CD4-positive, alpha-beta T cell treated with Interleukin-15 for 4 hours (primary cell): ENCODE data around the gene TPPP3.
A peak's percentile ranks its signal among the peaks of the same experiment; 100 is the strongest.

Experiments used
- DNase-seq: peaks from one replicate; pipeline ENCODE4 v3.0.0-alpha.2; 2020; ENCODE audit warnings: low spot score

Gene TPPP3

GRCh38 chr16:67404740-67405226 is 11.5 kb upstream of the TPPP3 start:
- no peak for DNase-seq

DNA sequence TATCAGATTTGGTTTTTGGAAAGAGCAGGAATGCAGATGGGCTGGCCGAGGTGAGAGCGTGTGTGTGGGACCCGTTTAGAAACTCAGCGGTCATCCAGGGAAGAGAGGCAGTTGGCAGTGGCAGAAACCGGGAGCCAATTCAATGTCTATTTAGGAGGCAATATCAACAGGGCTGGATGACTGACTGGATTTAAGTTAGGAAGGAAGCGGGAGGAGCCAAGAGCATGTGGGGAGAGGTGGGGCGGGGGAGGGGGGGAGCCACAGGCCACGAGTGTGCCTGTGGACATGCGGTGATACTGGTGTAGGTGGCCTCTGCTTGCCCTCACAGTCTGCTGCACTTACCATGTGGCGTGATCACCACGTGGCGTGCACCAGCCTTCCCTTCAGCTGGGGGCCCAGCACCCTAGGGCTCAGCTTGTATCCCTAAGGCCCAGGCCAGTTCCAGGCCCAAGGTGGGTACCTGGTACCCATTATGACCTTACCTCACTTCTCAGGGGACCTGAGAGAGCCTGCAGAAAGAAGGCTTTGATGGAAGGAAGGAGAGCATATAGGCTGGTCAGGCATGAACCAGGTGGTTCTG is 10.8 kb upstream of the TPPP3 start:
- DNase-seq = no peak

GRCh38 chr16:67400901-67401300 is 7.6 kb upstream of the TPPP3 start:
- no peak for DNase-seq

DNA sequence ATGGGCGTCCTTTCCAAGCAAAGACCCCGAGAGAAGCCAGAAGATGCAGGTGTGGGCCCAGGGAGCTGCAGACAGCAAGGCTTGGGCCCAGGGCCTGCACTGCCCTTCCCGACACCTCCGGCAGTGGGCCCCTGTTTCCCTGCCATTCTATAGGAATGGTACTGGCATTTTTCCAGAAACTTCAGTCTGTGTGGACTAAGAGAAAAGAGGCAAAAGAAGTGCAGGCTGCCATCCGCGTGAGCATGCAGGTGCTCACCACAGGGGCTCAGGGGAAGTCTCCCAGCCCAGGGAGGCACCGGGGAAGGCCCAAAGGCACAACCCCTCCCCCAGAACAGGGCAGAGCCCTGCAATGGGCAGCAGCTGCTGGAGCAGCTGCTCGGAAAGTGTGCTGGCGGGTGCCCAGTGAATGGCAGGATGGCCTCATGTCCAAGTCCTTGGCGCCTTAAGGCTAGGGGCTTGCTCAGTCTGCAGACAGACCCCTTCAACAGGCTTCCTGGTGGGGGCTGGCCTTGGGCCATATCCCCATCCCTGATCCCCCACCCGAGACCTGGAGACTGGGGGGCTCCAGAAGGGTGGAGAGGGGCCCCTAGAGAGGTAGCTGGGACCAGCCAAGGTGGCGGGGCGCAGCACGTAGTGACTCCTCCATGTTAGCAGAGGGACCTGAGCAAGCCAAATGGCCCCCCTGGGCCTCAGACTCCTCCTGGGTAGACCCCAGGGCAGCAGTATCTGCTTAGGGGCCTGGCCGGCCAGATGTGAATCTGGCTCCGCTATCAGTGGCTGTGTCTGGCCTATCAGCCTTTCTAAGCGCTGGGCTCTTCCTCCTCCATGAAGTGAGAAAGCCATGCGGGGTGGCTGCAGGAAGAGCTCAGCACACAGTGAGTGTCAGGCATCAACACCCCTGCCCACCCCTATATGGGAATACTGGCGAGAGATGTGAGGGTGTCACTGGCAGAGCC is 6.7 kb upstream of the TPPP3 start:
- DNase-seq = no peak

GRCh38 chr16:67399218-67399733 is 6.0 kb upstream of the TPPP3 start:
- peak; percentile 25 for DNase-seq

DNA sequence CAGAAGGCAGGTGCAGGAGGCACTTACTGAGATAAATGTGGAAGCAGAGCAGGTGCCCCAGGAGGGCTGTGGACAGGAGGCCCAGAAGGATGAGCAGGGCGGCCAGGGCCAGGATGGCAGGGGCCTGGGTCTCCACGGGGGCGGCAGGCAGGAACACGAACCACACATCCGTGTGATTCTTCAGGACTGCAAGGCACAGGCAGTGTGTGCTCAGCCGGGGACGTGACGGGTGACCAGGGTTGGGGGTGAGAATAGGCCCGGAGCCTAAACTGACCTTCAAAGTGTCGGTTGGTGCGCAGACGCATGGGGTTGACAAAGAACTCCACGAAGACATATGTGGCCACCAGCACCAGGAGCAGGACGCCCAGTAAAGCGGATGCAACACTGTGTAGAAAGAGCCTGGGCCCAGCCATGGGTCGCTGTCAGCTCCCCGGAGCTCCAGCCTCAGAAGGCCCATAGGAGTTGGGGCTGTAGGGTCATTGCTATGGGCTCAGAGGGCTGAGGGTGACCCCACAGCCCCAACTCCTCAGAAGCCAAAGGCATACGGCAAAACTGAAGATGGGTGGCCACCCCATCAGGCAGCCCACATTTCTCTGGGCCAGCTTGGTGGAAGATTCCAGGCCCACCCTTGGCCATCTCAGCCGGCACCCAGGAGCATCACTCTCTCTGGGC is 5.4 kb upstream of the TPPP3 start:
- no peak for DNase-seq

GRCh38 chr16:67397812-67398545 is 4.7 kb upstream of the TPPP3 start:
- DNase-seq = no peak

- no peak for DNase-seq
Observed at GRCh38 chr16:67397036-67397801, 3.9 kb upstream of the TPPP3 start.

GRCh38 chr16:67396159-67397035 is 3.1 kb upstream of the TPPP3 start:
- no peak for DNase-seq

DNA sequence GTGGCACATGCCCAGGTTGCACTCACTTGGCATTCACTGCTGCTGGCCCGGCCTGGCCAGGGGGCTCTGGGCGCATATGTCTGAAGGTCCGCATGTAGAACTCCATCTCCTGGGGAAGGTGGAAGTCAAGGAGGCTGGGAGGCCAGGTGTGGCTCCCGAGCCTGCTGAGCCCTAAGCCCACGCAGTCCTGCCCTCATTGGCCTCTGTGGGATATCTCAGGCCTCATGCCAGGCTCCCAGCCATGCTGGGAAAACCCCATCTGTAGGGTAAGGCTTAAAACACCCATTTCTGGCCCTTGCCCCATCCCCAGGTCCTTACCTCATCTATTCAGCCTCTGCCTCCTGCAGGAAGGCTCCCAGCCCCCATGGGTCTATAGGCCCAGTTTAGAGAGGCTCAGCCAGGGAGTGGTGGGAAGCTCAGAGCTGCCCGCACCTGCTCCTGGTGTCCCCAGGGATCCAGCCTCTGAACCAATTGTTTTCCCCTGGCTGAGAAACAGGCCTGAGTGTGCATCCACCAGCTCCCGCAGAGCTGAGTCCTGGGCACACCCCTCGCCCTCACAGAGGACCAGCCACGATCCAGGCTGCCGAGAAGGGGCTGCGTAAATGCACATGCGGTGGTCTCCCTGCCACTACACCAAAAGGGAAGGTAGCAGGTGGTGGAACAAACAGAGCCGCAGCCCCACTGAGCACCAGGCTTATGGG is 2.3 kb upstream of the TPPP3 start:
- no peak for DNase-seq

DNA sequence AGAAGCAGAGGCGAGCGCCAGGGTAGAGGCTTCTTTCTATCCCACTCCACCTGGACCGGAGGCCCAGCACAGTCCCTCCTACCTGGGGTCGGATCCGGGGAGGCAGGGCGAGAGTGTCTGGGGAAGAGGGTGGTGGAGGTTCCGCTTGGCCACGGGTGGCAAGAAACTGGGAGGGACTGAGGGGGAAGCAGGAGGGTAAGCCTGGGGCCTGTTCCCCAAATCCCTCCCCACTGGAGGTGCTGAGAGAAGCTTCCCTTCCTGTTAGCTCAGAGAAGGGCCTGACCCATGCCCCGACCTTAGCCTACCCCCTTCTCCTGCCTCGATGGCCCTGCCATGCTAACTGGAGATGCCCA is 1.8 kb upstream of the TPPP3 start:
- DNase-seq = no peak

DNA sequence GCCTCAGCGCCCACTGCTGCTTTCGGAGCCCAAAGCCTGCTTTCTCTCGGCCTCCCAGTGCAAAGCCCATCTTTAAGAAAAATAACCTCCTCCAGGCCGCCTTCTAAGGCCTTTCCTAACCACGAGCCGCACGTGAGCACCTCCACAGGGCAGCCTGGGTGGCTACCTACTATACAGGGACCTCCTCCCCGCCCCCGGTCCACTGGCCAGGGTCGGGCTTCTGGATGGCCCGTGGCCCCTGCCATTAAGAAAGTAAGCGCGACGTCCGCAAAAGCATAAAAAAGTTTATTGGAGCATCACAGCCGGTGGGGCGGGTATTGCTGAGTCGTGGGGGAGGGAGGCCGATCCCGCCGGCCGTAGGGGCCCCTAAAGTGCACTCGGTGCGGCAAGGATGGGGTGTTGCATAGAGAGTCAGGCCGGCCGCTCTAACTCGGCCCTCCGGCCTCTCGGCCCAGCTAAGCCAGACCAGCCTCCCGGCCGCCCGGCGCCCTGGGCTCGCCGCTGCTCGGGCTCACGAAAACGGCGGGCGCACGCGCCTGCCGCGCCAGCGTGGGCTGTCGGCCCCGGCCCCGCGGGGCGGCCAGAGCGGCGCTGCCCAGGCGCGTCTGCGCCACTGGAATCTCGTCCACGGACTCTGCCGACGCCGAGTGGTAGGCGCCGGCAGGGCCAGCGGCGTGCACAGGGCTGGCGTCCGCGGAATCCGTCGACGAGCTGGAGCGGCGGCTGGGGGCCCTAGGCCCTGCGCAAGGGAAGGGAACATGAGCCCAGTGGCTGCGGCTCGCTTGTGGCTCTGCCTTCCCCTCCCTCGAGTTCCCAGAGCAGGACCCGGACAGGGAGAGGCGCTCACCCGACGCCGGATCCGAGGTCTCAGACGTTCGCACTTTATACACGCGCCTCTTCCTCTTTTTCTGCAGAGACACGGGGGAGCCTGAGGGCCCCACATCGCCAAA is 1.1 kb upstream of the TPPP3 start:
- DNase-seq = no peak

GRCh38 chr16:67393788-67394154 is 473 bp upstream of the TPPP3 start:
- DNase-seq = no peak

DNA sequence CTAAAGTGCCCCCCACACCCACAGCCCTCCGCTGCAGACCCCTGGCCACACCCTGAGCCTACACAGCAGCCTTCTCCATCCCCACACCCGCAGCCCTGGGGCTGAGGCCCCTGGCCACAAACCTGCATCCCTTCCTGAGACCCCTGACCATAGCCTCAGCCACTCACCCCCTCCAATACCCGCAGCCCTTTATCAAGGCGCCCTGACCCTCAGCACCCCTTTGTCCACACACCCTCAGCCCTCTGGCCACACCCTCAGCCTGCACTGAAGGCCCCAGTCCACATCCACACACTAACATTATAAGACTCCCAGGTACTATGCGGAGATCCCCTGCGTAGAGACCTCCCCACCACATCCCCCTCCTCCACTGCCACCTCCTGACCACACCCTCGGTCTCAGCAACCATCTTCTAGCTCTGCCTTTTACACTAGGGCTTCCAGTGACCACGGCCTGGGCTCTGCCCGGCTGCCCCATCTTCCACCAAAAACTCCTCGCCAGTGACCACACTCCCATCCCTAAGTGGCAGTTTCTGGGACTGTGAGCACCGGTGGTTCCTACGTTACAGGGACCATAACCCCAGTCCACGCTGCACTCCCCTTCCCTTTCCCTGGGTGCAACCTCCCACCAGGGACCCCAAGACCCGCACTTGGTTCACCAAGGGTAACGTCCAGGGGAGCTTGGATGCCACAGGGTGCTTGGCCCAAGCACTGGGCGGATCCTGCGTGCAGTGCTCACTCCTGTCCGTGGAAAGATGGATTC is 818 bp downstream of the TPPP3 start:
- no peak for DNase-seq

- no peak for DNase-seq
Observed at GRCh38 chr16:67391424-67392300, 1.6 kb downstream of the TPPP3 start.

DNA sequence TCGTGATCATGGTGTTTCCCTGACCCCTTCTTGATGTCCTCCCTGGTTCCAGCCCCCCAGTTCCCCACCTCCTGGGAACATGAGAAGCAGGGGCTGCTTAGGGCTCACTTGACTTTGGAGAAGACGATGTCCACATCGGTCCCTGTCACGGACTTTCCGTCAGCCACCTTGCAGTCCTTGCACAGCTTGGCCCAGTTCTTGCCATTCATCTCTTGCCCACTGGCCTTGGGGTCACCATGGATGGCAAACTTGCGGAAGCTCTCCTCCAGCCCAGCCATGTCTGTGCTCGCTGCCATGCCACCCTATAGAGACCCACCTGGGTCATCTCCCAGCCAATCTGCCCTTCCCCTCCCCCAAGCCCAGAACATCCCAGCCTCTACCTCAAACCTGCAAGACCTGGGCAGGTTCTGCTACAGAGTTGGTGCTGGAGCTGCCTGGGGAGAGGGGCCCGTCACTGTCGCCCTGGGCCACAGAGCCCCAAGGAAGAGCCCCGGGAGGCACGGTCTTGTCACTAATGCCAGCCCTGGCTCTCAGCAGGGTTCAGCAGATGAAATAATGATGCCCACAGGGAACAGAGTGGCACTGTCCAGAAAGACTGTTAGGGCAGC is 2.4 kb downstream of the TPPP3 start:
- no peak for DNase-seq
